Measurements from ENCODE around the gene FOXL2NB.

Gene FOXL2NB

GRCh38 chr3:138942271-138942670 lies 4.7 kb upstream of the FOXL2NB start:
- H3K36me3 Mint-ChIP-seq (ENCODE audit: low read depth): no peaks in the 10 kb centered on the region
- peaks cover 41% of the 10 kb centered on the region for H3K4me1 Mint-ChIP-seq
- no peak overlapping the region for H3K4me3 Mint-ChIP-seq
- no peak for TF ChIP-seq CTCF (IDR thresholded peaks at IDR 0.05)
- H3K27ac Mint-ChIP-seq: no peak overlapping the region
- no peak for DNase-seq
- H3K27me3 Mint-ChIP-seq (ENCODE audit: low read depth, poor library complexity): peaks cover 100% of the 10 kb centered on the region
- H3K9me3 Mint-ChIP-seq: peaks cover 3% of the 10 kb centered on the region

- Mint-ChIP-seq H3K4me1 (peaks cover 41% of the 10 kb centered on the region), H3K4me3 (peak overlapping the region; percentile 59), H3K36me3 (ENCODE audit: low read depth) (no peaks in the 10 kb centered on the region), H3K27me3 (ENCODE audit: low read depth, poor library complexity) (peaks cover 100% of the 10 kb centered on the region), H3K27ac (no peak overlapping the region), H3K9me3 (peaks cover 3% of the 10 kb centered on the region)
- DNase-seq: peak; percentile 44
- no peak for TF ChIP-seq CTCF (IDR thresholded peaks at IDR 0.05)
Measured at GRCh38 chr3:138942861-138943623, 4.0 kb upstream of the FOXL2NB start.

GRCh38 chr3:138943724-138944653 lies 3.0 kb upstream of the FOXL2NB start:
- peaks cover 37% of the 10 kb centered on the region for H3K4me1 Mint-ChIP-seq
- peaks cover 3% of the 10 kb centered on the region for H3K9me3 Mint-ChIP-seq
- H3K27ac Mint-ChIP-seq: no peak overlapping the region
- H3K4me3 Mint-ChIP-seq: peak overlapping the region; percentile 80
- peaks cover 100% of the 10 kb centered on the region for H3K27me3 Mint-ChIP-seq (ENCODE audit: low read depth, poor library complexity)
- peak; percentile 30 for DNase-seq
- no peak for TF ChIP-seq CTCF (IDR thresholded peaks at IDR 0.05)
- no peaks in the 10 kb centered on the region for H3K36me3 Mint-ChIP-seq (ENCODE audit: low read depth)

- Mint-ChIP-seq H3K9me3 (peaks cover 3% of the 10 kb centered on the region), H3K27ac (no peak overlapping the region), H3K27me3 (ENCODE audit: low read depth, poor library complexity) (peaks cover 100% of the 10 kb centered on the region), H3K36me3 (ENCODE audit: low read depth) (no peaks in the 10 kb centered on the region), H3K4me3 (peak overlapping the region; percentile 80), H3K4me1 (peaks cover 37% of the 10 kb centered on the region)
- TF ChIP-seq CTCF (IDR thresholded peaks at IDR 0.05): no peak
- DNase-seq: no peak
Measured at GRCh38 chr3:138944654-138944928, 2.4 kb upstream of the FOXL2NB start.

GRCh38 chr3:138944929-138945708 lies 1.9 kb upstream of the FOXL2NB start:
- H3K27me3 Mint-ChIP-seq (ENCODE audit: low read depth, poor library complexity): peaks cover 100% of the 10 kb centered on the region
- peak; percentile 64 for DNase-seq
- peaks cover 3% of the 10 kb centered on the region for H3K9me3 Mint-ChIP-seq
- H3K4me3 Mint-ChIP-seq: peak overlapping the region; percentile 80
- peaks cover 34% of the 10 kb centered on the region for H3K4me1 Mint-ChIP-seq
- no peaks in the 10 kb centered on the region for H3K36me3 Mint-ChIP-seq (ENCODE audit: low read depth)
- no peak for TF ChIP-seq CTCF (IDR thresholded peaks at IDR 0.05)
- H3K27ac Mint-ChIP-seq: no peak overlapping the region
